OCI-LY3 (cell line): ENCODE results near the gene ARL6IP6.

Experiments used
- CTCF ChIP-seq: fragments of 200-600, 300-600 bp; sonication (generic); IDR thresholded peaks from 2 replicates; pipeline ENCODE4 v1.5.1; 2014; ENCODE audit warnings: antibody characterized with exemption, low read length, low read depth
- EZH2phosphoT487 ChIP-seq: fragments of 200-600 bp; shearing (Covaris generic); IDR thresholded peaks from 2 replicates; pipeline ENCODE4 v1.6.1; 2018; ENCODE audit warnings: antibody characterized with exemption, mixed run types, low read depth

- TF ChIP-seq CTCF (no peak), EZH2phosphoT487 (no peak)
These were observed 93.5 kb downstream of the ARL6IP6 start for GRCh38 chr2:152811916-152812315.
